ENCODE data around the gene STAM.

The STAM gene

GRCh38 chr10:17647326-17647725, 3.4 kb downstream of the STAM start:
- peak; percentile 14 for DNase-seq (ENCODE audit: low spot score)

GRCh38 chr10:17648243-17649035, 4.5 kb downstream of the STAM start:
- no peak for DNase-seq (ENCODE audit: low spot score)

- DNase-seq (ENCODE audit: low spot score): no peak
Measured at GRCh38 chr10:17649052-17649451, 5.1 kb downstream of the STAM start.

- DNase-seq (ENCODE audit: low spot score): no peak
Measured at GRCh38 chr10:17649836-17650235, 5.9 kb downstream of the STAM start.

- DNase-seq (ENCODE audit: low spot score): no peak
Measured at GRCh38 chr10:17650416-17650815, 6.5 kb downstream of the STAM start.

GRCh38 chr10:17651896-17652295, 7.9 kb downstream of the STAM start:
- no peak for DNase-seq (ENCODE audit: low spot score)

GRCh38 chr10:17652585-17652984, 8.6 kb downstream of the STAM start:
- no peak for DNase-seq (ENCODE audit: low spot score)

GRCh38 chr10:17655009-17655408, 11.1 kb downstream of the STAM start:
- no peak for DNase-seq (ENCODE audit: low spot score)

- no peak for DNase-seq (ENCODE audit: low spot score)
Measured at GRCh38 chr10:17655567-17656146, 11.7 kb downstream of the STAM start.

GRCh38 chr10:17657103-17657500, 13.2 kb downstream of the STAM start:
- DNase-seq (ENCODE audit: low spot score): no peak

GRCh38 chr10:17659365-17659764, 15.4 kb downstream of the STAM start:
- DNase-seq (ENCODE audit: low spot score): no peak

- no peak for DNase-seq (ENCODE audit: low spot score)
Measured at GRCh38 chr10:17660921-17661320, 17.0 kb downstream of the STAM start.

GRCh38 chr10:17661510-17661909, 17.6 kb downstream of the STAM start:
- DNase-seq (ENCODE audit: low spot score): no peak

GRCh38 chr10:17662193-17663138, 18.5 kb downstream of the STAM start:
- no peak for DNase-seq (ENCODE audit: low spot score)

- no peak for DNase-seq (ENCODE audit: low spot score)
Measured at GRCh38 chr10:17663450-17663849, 19.5 kb downstream of the STAM start.

GRCh38 chr10:17665747-17666146, 21.8 kb downstream of the STAM start:
- peak; percentile 52 for DNase-seq (ENCODE audit: low spot score)

- DNase-seq (ENCODE audit: low spot score): no peak
Measured at GRCh38 chr10:17668435-17669184, 24.7 kb downstream of the STAM start.

GRCh38 chr10:17669185-17669872, 25.4 kb downstream of the STAM start:
- no peak for DNase-seq (ENCODE audit: low spot score)

- DNase-seq (ENCODE audit: low spot score): no peak
Measured at GRCh38 chr10:17671307-17671706, 27.4 kb downstream of the STAM start.

- no peak for DNase-seq (ENCODE audit: low spot score)
Measured at GRCh38 chr10:17673471-17674061, 29.6 kb downstream of the STAM start.

- DNase-seq (ENCODE audit: low spot score): no peak
Measured at GRCh38 chr10:17674566-17674965, 30.6 kb downstream of the STAM start.
